HFF-Myc (cell line): ENCODE results near the gene FARP1.

Experiments used
- DNase-seq: peaks from one replicate; pipeline ENCODE4 v3.0.0-alpha.2; 2011; ENCODE audit warnings: low read depth; ENCODE audit errors: extremely low read depth
- H3K4me3 ChIP-seq: replicated peaks from 2 replicates; pipeline ENCODE4 v1.5.1; 2011; ENCODE audit warnings: low read depth, mild to moderate bottlenecking, control low read depth, low read length
- TF ChIP-seq, protein P1 (sequence below): IDR thresholded peaks from 2 replicates; pipeline ENCODE4 v1.5.1; 2012; ENCODE audit warnings: mild to moderate bottlenecking, low read depth, low read length, control low read depth; ENCODE audit errors: missing control alignments

The FARP1 gene

DNA sequence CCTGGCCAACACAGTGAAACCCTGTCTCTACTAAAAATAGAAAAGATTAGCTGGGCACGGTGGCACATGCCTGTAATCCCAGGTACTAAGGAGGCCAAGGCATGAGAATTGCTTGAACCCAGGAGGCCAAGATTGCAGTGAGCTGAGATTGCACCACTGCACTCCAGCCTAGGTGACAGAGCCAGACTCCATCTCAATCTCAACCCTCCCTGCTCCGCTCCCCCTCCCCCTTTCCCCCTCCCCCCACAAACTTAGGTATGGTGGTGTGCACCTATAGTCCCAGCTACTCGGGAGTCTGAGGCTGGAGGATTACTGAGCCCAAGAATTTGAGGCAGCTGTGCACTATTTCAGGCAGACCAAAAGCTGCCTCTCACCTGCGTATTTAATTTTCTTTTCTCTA, 55.8 kb downstream of the FARP1 start:
- TF ChIP-seq, protein P1, sequence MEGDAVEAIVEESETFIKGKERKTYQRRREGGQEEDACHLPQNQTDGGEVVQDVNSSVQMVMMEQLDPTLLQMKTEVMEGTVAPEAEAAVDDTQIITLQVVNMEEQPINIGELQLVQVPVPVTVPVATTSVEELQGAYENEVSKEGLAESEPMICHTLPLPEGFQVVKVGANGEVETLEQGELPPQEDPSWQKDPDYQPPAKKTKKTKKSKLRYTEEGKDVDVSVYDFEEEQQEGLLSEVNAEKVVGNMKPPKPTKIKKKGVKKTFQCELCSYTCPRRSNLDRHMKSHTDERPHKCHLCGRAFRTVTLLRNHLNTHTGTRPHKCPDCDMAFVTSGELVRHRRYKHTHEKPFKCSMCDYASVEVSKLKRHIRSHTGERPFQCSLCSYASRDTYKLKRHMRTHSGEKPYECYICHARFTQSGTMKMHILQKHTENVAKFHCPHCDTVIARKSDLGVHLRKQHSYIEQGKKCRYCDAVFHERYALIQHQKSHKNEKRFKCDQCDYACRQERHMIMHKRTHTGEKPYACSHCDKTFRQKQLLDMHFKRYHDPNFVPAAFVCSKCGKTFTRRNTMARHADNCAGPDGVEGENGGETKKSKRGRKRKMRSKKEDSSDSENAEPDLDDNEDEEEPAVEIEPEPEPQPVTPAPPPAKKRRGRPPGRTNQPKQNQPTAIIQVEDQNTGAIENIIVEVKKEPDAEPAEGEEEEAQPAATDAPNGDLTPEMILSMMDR = no peak
- no peak for DNase-seq
- H3K4me3 ChIP-seq = no peak overlapping the region

DNA sequence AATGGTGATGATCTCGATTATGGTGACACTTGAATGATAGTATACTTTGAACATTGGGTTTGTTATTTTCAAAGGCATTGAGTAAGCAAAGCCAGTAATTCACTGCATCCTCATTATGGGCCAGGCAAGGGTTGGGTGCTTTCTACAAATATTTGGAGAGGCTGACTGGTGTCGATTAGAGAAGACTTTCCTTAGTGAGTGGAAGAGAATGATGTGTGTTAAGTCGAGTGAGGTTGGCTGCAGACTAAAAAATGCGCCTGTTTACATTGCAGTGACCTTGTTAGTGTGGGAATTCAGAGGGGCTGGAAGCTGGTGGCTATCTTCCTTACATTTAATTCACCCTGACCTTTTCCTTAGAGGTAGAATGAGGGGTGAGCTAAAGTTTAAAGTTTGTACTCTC, 56.6 kb downstream of the FARP1 start:
- H3K4me3 ChIP-seq = no peak overlapping the region
- no peak for DNase-seq

GRCh38 chr13:98200211-98200878, 57.5 kb downstream of the FARP1 start:
- TF ChIP-seq, protein P1 = no peak
- no peak for DNase-seq
- H3K4me3 ChIP-seq = no peak overlapping the region

More for the DNA sequence above, 56.6 kb downstream of the FARP1 start:
- TF ChIP-seq, protein P1 = no peak

- no peak for DNase-seq
- H3K4me3 ChIP-seq = no peak overlapping the region
- TF ChIP-seq, protein P1 = no peak
These were observed 58.3 kb downstream of the FARP1 start for GRCh38 chr13:98201189-98201588.

- H3K4me3 ChIP-seq = no peak overlapping the region
- DNase-seq = no peak
- TF ChIP-seq, protein P1 = no peak
These were observed 59.1 kb downstream of the FARP1 start for GRCh38 chr13:98201984-98202383.

DNA sequence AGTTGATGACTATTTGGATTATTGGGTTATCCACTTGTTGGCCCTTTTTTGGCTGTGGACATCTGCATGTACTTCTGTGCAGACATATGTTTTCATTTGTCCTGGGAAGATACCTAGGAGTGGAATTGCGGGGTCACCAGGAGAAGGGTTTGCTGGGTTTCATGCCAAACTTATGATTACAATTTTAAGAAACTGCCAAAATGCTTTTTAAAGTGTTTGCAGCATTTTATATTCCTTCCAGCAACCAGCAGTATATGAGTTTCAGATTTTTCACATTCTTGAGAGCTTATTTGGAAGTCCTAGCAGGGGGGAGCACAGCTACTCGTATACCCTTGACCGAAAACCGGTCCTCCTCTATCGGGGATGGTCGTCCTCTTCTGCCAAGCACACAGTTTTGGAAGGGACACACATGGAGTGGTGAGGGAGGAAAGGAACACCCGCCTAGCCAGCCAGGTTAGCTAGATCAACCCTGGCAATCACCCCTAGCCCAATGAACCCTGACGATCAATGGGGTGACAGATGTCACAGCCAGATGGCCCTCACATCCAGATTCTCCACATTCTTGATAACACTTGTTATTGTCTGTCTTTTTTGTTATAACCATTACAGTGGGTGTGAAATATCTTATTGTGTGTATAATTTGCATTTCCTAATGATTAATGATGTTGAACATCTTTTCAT, 60.9 kb downstream of the FARP1 start:
- no peak for DNase-seq
- no peak overlapping the region for H3K4me3 ChIP-seq
- TF ChIP-seq, protein P1 = no peak

GRCh38 chr13:98204546-98204945, 61.7 kb downstream of the FARP1 start:
- H3K4me3 ChIP-seq = no peak overlapping the region
- TF ChIP-seq, protein P1 = no peak
- DNase-seq = no peak
